Cardiac muscle cell (in vitro differentiated cells and primary cell): Measurements from ENCODE around the gene NEU1. TPM values are rescaled to one million over a fixed set of nuclear protein-coding genes. Genes with fewer than 3 reads are reported as not detected.
"Not testable (repeated sequence)": the region's sequence is repeated elsewhere in the genome, so short reads cannot be mapped to it uniquely, and the experiment has no call there.

Source experiments
- DNase-seq, 2 donors: peaks; one replicate each; pipeline versions ENCODE4 v3.0.0 to v3.0.0-alpha.2; 2010 to 2017; ENCODE audit warnings: low read depth in 1 of 2, low spot score in 1 of 2
- H3K27ac ChIP-seq: fragments of 200-600 bp; sonication (generic); 2 replicates; pipeline ENCODE4 v1.5.1; 2016
- H3K27me3 ChIP-seq: fragments of 200-600 bp; sonication (generic); 2 replicates; pipeline ENCODE4 v1.6.0; 2016; ENCODE audit warnings: control low read depth
- H3K36me3 ChIP-seq: fragments of 200-600 bp; sonication (generic); 2 replicates; pipeline ENCODE4 v1.5.1; 2016; ENCODE audit warnings: control low read depth
- H3K4me1 ChIP-seq: fragments of 200-600 bp; sonication (generic); 2 replicates; pipeline ENCODE4 v1.8.1; 2017; ENCODE audit warnings: low read depth, mild to moderate bottlenecking, mixed run types
- H3K4me3 ChIP-seq: fragments of 200-600 bp; sonication (generic); 2 replicates; pipeline ENCODE4 v1.5.1; 2016; ENCODE audit warnings: mild to moderate bottlenecking
- H3K9me3 ChIP-seq: fragments of 200-600 bp; sonication (generic); 2 replicates; pipeline ENCODE4 v1.5.1; 2017; ENCODE audit warnings: low read depth, mild to moderate bottlenecking, control low read depth
- polyA plus RNA-seq: library from polyadenylated mRNA; unstranded; fragments of >200 nt; fragmentation: Nextera tagmentation; extraction: Ambion mirVana; gene quantifications from 2 replicates; pipeline ENCODE4 v1.2.1, GENCODE V29; 2016
- total RNA-seq: library from RNA; depleted of rRNA; stranded (reverse); fragments of >200 nt; gene quantifications from 2 replicates; pipeline ENCODE4 v1.2.3, GENCODE V29; 2016
- TF ChIP-seq, protein P1 (sequence below): IDR thresholded peaks from 2 replicates; pipeline ENCODE4 v1.5.1; 2012; ENCODE audit warnings: low read depth, mild to moderate bottlenecking, low read length

The NEU1 gene
- total and polyA plus RNA-seq, 2 experiments from 2014 or later = 26.6 to 27.6 TPM

DNA sequence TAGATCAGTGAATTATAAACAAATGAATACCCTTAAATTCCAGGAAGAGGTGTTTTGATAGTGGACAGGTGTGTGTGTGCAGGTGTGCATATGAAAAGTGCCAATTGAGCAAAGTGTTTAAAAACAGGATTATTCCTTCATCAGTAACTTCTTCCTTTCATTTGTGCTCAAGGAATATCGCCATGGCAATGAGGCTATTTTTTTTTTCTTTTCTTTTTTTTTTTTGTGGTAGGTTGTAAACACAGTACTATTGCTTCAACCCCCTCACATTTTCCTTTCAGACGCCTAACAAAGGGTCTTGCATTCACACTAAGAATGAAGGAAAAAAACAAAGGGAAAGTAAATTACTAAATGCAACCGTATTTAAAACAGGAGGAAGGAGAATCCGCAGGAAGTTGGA is 37.1 kb downstream of the NEU1 start:
- Histone ChIP-seq H3K9me3 (no peaks in the 10 kb centered on the region), H3K27ac (peak overlapping the region; percentile 87), H3K4me3 (no peak overlapping the region), H3K4me1 (peaks cover 7% of the 10 kb centered on the region), H3K36me3 (no peaks in the 10 kb centered on the region), H3K27me3 (no peaks in the 10 kb centered on the region)
- TF ChIP-seq, protein P1, sequence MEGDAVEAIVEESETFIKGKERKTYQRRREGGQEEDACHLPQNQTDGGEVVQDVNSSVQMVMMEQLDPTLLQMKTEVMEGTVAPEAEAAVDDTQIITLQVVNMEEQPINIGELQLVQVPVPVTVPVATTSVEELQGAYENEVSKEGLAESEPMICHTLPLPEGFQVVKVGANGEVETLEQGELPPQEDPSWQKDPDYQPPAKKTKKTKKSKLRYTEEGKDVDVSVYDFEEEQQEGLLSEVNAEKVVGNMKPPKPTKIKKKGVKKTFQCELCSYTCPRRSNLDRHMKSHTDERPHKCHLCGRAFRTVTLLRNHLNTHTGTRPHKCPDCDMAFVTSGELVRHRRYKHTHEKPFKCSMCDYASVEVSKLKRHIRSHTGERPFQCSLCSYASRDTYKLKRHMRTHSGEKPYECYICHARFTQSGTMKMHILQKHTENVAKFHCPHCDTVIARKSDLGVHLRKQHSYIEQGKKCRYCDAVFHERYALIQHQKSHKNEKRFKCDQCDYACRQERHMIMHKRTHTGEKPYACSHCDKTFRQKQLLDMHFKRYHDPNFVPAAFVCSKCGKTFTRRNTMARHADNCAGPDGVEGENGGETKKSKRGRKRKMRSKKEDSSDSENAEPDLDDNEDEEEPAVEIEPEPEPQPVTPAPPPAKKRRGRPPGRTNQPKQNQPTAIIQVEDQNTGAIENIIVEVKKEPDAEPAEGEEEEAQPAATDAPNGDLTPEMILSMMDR = no peak
- DNase-seq = no peak

DNA sequence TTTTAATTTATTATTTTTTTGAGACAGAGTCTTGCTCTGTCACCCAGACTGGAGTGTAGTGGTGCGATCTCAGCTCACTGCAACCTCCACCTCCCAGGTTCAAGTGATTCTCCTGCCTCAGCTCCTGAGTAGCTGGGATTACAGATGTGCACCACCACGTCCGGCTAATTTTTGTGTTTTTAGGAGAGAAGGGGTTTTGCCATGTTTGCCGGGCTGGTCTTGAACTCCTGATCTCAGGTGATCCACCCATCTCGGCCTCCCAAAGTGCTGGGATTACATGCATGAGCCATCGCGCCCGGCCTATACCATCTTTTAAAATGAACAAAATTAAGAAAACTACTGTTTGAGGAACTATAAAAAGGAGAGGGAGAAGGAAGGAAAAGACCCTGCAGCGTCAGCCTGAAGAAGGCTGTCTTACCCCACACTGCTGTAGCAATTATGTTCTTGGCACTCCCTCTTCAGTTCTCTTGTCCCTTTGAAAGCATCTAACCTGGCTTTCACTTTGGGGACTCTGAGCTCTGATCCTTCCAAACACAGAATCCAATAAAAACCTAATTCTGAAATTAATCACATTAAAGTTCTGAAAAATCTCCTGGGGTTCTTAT is 38.9 kb downstream of the NEU1 start:
- DNase-seq, H3K9me3 ChIP-seq, H3K27me3 ChIP-seq, H3K36me3 ChIP-seq, H3K27ac ChIP-seq, H3K4me3 ChIP-seq, H3K4me1 ChIP-seq: not testable (repeated sequence)

DNA sequence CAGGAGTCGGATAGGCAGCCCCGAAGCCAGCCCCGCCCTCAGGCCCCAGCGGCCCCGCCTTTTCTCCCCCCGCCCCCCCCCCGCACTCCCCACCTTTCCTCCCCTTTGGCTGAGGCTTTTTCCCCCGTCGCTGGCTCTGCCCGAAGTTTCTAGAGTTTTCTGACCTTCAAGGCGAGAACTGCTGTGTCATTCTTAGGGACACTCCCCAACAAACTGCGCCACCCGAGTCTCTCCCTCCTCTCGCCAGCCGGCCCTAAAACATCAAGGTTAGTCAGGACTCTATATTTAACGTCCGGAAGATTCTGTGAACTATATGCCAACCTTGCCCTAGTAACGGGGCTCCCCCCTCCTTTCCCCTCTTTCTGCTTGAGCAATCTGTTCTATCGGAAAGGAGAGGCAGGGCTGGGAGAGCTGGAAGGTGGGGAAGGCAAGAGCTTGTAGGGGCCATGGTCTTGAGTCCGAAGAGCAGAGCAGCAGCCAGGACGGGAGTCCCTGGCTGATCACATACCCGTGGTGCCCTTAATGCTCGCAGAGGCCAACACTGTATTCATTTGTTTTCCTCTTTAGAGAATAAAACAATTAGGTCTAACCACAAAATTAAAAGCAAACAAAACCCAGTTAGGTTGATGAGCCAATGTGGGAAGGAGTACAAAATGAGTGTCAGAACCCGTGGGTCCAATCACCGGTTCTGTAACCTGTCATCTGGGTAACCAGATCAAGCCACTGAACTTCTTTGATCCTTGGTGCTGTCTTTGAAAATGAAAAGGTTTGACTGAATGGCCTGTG is 40.4 kb downstream of the NEU1 start:
- peak overlapping the region; percentile 85 for H3K27ac ChIP-seq
- no peaks in the 10 kb centered on the region for H3K27me3 ChIP-seq
- TF ChIP-seq, protein P1 = no peak
- peak; percentile 65 to 86 for DNase-seq
- peak overlapping the region; percentile 48 for H3K4me3 ChIP-seq
- H3K9me3 ChIP-seq = no peaks in the 10 kb centered on the region
- H3K4me1 ChIP-seq = peaks cover 7% of the 10 kb centered on the region
- H3K36me3 ChIP-seq = no peaks in the 10 kb centered on the region

DNA sequence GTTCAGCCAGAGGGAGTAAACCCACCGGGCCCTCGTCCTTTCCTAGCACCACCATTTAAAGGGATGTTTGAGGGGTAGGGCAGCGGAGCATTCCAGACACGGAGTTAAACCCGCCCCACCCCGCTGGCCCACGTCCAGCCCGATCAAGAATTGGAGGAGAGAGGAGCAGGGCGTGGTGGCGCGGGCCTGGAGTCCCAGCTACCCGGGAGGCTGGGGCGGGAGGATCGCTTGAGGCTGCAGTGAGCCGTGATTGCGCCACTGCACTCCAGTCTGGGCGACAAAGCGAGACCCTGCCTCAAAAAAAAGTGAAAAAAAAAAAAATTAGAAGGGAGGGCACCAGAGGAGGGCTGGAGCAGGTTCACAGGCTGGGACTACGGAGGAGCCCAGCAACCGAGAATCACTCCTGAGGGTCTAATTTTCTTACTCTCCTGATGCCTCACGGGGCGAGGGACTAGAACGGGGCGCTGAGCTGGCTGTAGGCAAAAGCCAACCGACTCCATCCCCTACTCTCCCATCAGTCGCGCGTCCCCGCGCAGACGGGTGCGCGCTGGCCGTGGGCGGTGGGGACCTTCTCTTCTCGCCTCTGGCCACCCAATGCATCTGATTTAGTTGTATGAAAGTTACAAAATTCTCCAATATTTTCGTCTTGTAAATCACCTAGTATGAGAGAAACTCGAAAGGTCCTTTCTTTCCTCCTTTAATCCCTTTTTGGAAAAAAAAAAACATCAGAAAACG is 41.2 kb downstream of the NEU1 start:
- Histone ChIP-seq H3K4me1 (peaks cover 4% of the 10 kb centered on the region), H3K27ac (peak overlapping the region; percentile 85), H3K9me3 (no peaks in the 10 kb centered on the region), H3K4me3 (peak overlapping the region; percentile 48), H3K27me3 (no peaks in the 10 kb centered on the region), H3K36me3 (no peaks in the 10 kb centered on the region)
- DNase-seq = peak; percentile 43 to 68
- TF ChIP-seq, protein P1 = no peak

DNA sequence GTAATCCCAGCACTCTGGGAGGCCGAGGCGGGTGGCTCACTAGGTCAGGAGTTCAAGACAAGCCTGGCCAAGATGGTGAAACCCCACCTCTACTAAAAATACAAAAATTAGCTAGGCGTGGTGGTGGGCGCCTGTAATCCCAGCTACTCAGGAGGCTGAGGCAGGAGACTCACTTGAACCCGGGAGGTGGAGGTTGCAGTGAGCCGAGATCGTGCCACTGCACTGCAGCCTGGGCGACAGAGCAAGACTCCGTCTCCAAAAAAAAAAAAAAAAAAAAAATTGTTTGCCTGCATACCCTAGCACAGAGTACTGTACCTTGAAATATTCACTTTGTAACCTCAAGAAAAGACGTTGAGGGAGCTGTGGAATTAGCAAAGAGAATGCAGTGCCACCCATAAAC is 42.2 kb downstream of the NEU1 start:
- H3K4me1 ChIP-seq, H3K36me3 ChIP-seq, H3K4me3 ChIP-seq, DNase-seq, H3K27ac ChIP-seq, H3K9me3 ChIP-seq, H3K27me3 ChIP-seq: not testable (repeated sequence)

DNA sequence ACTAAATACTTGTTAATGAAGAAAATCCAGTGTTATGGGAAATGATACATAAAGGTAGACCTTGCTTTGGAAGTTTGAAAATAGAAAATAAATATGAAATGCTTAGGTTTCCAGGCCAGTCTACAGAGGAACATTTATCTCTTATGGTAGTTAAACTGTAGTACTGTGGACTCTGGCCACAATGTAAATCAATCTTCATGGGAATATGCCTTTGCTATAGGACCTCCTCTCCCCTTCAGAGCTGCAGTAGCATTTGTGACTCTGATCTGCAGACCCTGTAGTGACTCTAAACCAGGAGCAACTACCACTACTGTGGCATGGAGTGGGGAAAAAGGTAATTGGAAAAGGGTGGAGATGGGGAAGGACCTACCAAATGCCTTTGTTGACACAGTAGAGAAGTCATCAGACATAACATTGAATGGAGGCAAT is 42.7 kb downstream of the NEU1 start:
- Histone ChIP-seq H3K4me1 (no peaks in the 10 kb centered on the region), H3K4me3 (no peak overlapping the region), H3K27me3 (no peaks in the 10 kb centered on the region), H3K36me3 (no peaks in the 10 kb centered on the region), H3K27ac (no peak overlapping the region), H3K9me3 (no peaks in the 10 kb centered on the region)
- DNase-seq = no peak
- TF ChIP-seq, protein P1 = no peak

DNA sequence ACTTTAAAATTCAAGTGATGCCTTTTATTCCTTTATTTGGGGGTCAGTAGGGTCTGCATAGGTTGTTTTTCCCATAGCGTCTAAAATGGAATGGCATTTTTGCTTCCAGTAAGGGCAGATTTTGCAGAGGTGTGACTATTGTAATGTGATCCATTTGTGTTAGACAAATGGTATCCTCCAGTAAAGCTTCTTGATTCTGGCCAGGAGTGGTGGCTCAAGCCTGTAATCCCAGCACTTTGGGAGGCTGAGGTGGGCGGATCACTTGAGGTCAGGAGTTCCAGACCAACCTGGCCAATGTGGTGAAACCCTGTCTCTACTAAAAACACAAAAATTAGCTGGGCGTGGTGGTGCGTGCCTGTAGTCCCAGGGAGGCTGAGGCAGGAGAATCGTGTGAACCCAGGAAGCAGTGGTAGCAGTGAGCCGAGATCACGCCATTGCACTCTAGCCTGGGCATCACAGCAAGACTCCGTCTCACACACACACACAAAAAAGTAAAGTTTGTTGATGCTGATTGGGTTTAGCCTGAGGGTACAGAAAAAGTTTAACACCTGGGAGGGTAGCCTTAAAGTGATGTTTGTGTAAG is 44.6 kb downstream of the NEU1 start:
- H3K27me3 ChIP-seq, H3K9me3 ChIP-seq, H3K4me3 ChIP-seq, H3K36me3 ChIP-seq, H3K4me1 ChIP-seq, H3K27ac ChIP-seq, DNase-seq: not testable (repeated sequence)

DNA sequence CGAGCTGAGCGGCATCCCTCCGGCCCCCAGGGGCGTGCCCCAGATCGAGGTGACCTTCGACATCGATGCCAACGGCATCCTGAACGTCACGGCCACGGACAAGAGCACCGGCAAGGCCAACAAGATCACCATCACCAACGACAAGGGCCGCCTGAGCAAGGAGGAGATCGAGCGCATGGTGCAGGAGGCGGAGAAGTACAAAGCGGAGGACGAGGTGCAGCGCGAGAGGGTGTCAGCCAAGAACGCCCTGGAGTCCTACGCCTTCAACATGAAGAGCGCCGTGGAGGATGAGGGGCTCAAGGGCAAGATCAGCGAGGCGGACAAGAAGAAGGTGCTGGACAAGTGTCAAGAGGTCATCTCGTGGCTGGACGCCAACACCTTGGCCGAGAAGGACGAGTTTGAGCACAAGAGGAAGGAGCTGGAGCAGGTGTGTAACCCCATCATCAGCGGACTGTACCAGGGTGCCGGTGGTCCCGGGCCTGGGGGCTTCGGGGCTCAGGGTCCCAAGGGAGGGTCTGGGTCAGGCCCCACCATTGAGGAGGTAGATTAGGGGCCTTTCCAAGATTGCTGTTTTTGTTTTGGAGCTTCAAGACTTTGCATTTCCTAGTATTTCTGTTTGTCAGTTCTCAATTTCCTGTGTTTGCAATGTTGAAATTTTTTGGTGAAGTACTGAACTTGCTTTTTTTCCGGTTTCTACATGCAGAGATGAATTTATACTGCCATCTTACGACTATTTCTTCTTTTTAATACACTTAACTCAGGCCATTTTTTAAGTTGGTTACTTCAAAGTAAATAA is 45.3 kb downstream of the NEU1 start:
- not testable (repeated sequence) for H3K4me3 ChIP-seq, H3K27ac ChIP-seq

More for the DNA sequence above, 45.3 kb downstream of the NEU1 start:
- H3K4me1 ChIP-seq, H3K9me3 ChIP-seq, DNase-seq, H3K36me3 ChIP-seq, H3K27me3 ChIP-seq: not testable (repeated sequence)
